ENCODE measurements around the gene AIG1. TPM values are rescaled to one million over a fixed set of nuclear protein-coding genes. Genes with fewer than 3 reads are reported as not detected.

Gene AIG1
- total RNA-seq, 1 donor from 2014 or later = 2.6 TPM

GRCh38 chr6:143205131-143205535 is 144.4 kb downstream of the AIG1 start:
- H3K27me3 Mint-ChIP-seq (ENCODE audit: insufficient read depth) = no peaks in the 10 kb centered on the region
- intact Hi-C loops (cut with micrococcal nuclease) = no loop called here
- peaks cover 16% of the 10 kb centered on the region for H3K9me3 Mint-ChIP-seq
- H3K4me3 Mint-ChIP-seq = no peak overlapping the region
- H3K27ac Mint-ChIP-seq = no peak overlapping the region
- no peaks in the 10 kb centered on the region for H3K36me3 Mint-ChIP-seq (ENCODE audit: low read depth)
- no peaks in the 10 kb centered on the region for H3K4me1 Mint-ChIP-seq (ENCODE audit: low read depth)
- no peak for DNase-seq (ENCODE audit: low spot score)

DNA sequence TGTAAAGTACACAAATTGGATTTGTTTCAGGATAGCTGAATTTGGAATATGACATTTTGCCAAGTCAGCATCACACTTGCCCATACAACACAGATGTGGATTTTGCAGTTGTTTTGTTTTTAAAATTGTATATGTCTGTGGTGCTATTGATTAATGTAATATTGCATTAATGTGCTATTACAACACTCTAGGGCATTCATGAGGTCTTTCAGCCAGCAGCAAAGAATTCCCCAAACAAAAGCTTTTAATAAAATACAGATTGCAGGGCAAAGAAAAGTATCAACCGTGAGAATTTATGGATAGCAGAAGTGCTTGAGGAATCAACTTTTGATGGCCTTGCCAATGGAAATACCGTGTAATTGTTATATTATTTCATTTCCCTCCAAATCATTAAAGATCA is 144.9 kb downstream of the AIG1 start:
- H3K4me3 Mint-ChIP-seq = no peak overlapping the region
- H3K27ac Mint-ChIP-seq = no peak overlapping the region
- intact Hi-C loops (cut with micrococcal nuclease) = no loop called here
- no peaks in the 10 kb centered on the region for H3K27me3 Mint-ChIP-seq (ENCODE audit: insufficient read depth)
- H3K36me3 Mint-ChIP-seq (ENCODE audit: low read depth) = no peaks in the 10 kb centered on the region
- DNase-seq (ENCODE audit: low spot score) = no peak
- H3K9me3 Mint-ChIP-seq = peaks cover 20% of the 10 kb centered on the region
- H3K4me1 Mint-ChIP-seq (ENCODE audit: low read depth) = no peaks in the 10 kb centered on the region

DNA sequence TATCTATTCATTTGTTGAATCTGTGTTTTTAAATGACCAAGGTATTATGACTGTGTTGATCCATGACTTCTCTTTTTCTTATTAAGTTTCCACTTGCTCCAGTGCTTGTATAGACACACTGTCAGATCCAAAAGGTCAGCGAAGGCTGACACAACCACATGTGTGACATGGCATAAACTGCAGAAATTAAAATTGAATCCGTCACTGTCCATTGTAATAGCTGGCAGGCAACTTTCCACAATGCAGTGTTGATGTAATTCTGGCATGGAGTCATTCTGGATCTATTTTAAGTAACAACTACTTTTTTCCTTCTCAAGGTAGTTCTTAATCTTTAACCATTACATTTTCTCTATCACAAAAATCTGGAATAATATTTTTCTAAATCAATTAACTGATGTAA is 145.3 kb downstream of the AIG1 start:
- H3K27me3 Mint-ChIP-seq (ENCODE audit: insufficient read depth) = no peaks in the 10 kb centered on the region
- DNase-seq (ENCODE audit: low spot score) = no peak
- H3K4me3 Mint-ChIP-seq = no peak overlapping the region
- no peaks in the 10 kb centered on the region for H3K4me1 Mint-ChIP-seq (ENCODE audit: low read depth)
- H3K9me3 Mint-ChIP-seq = peaks cover 16% of the 10 kb centered on the region
- no peaks in the 10 kb centered on the region for H3K36me3 Mint-ChIP-seq (ENCODE audit: low read depth)
- no peak overlapping the region for H3K27ac Mint-ChIP-seq
- intact Hi-C loops (cut with micrococcal nuclease) = no loop called here

DNA sequence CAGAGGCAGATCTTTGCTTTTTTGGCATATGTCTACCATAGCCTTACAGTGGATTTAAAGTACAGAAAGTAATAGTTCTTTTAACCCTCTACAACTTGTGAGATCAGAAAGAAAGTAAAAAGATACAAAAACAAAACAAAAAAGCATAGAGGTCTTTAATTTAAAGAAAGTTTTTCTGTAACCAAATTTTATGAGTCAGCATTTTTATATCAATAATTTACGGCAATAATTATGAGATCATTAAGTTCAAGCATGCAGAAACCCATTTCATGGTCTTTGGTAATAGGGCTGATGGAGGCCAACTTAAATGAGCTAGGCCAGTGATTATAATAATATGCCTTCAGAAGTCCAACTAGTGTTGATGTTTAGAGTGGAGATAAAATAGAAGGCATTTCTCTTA is 145.9 kb downstream of the AIG1 start:
- Mint-ChIP-seq H3K9me3 (peaks cover 16% of the 10 kb centered on the region), H3K4me1 (ENCODE audit: low read depth) (no peaks in the 10 kb centered on the region), H3K27me3 (ENCODE audit: insufficient read depth) (no peaks in the 10 kb centered on the region), H3K27ac (no peak overlapping the region), H3K36me3 (ENCODE audit: low read depth) (no peaks in the 10 kb centered on the region), H3K4me3 (no peak overlapping the region)
- intact Hi-C loops (cut with micrococcal nuclease) = no loop called here
- no peak for DNase-seq (ENCODE audit: low spot score)

GRCh38 chr6:143210420-143210819 is 149.7 kb downstream of the AIG1 start:
- intact Hi-C loops (cut with micrococcal nuclease) = no loop called here
- H3K27me3 Mint-ChIP-seq (ENCODE audit: insufficient read depth) = no peaks in the 10 kb centered on the region
- peaks cover 9% of the 10 kb centered on the region for H3K9me3 Mint-ChIP-seq
- H3K4me3 Mint-ChIP-seq = no peak overlapping the region
- no peak for DNase-seq (ENCODE audit: low spot score)
- no peaks in the 10 kb centered on the region for H3K36me3 Mint-ChIP-seq (ENCODE audit: low read depth)
- H3K4me1 Mint-ChIP-seq (ENCODE audit: low read depth) = no peaks in the 10 kb centered on the region
- no peak overlapping the region for H3K27ac Mint-ChIP-seq

DNA sequence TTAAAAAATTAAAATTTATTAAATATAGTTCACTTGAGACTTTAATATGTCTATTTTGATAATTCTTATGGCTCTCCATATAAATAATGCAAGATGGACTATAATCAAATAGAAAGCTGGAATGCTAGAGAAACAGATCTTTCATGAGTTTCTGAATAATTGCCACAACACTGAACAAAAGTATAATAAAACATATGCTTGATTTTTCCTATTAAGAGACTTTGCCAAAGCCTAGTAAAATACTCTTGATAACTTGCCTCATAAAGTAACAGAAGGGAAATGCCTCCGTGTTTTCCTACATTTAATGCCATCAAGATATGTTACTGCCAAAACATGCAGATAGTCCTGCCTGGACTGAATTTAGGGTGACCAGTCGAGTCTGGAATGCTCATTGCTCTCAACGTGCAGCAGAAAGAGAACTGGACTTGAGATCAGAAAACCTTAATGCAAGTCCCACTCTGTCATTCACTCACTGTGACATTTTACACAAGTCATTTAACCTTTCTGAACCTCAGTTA is 153.2 kb downstream of the AIG1 start:
- Mint-ChIP-seq H3K27me3 (ENCODE audit: insufficient read depth) (no peaks in the 10 kb centered on the region), H3K36me3 (ENCODE audit: low read depth) (no peaks in the 10 kb centered on the region), H3K27ac (no peak overlapping the region), H3K4me1 (ENCODE audit: low read depth) (no peaks in the 10 kb centered on the region), H3K9me3 (peaks cover 9% of the 10 kb centered on the region), H3K4me3 (no peak overlapping the region)
- intact Hi-C loops (cut with micrococcal nuclease) = no loop called here
- DNase-seq (ENCODE audit: low spot score) = no peak

- Mint-ChIP-seq H3K9me3 (peaks cover 2% of the 10 kb centered on the region), H3K4me1 (ENCODE audit: low read depth) (no peaks in the 10 kb centered on the region), H3K36me3 (ENCODE audit: low read depth) (no peaks in the 10 kb centered on the region), H3K27ac (no peak overlapping the region), H3K4me3 (no peak overlapping the region), H3K27me3 (ENCODE audit: insufficient read depth) (no peaks in the 10 kb centered on the region)
- intact Hi-C loops (cut with micrococcal nuclease) = no loop called here
- DNase-seq (ENCODE audit: low spot score) = no peak
Measured at GRCh38 chr6:143215363-143215762, 154.7 kb downstream of the AIG1 start.

DNA sequence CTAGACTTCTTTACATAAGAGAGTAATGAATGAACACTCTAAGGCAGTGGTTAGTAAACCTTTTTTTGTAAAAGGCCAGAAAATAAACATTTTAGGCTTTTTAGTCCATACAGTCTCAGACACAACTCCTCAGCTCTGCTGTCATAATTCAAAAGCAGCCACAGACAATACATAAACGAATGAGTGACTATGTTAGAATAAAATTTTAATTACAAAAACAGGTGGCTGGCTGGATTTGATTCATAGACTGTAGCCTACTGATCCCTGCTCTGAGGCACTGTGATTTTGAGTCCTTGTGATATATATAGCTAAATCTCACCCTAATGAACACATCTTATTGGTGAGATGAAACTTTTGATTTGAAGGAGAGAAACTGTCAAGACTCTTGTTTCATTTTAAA is 155.1 kb downstream of the AIG1 start:
- Mint-ChIP-seq H3K27me3 (ENCODE audit: insufficient read depth) (no peaks in the 10 kb centered on the region), H3K36me3 (ENCODE audit: low read depth) (no peaks in the 10 kb centered on the region), H3K4me1 (ENCODE audit: low read depth) (no peaks in the 10 kb centered on the region), H3K9me3 (no peaks in the 10 kb centered on the region), H3K27ac (no peak overlapping the region), H3K4me3 (no peak overlapping the region)
- DNase-seq (ENCODE audit: low spot score) = no peak
- intact Hi-C loops (cut with micrococcal nuclease) = no loop called here

GRCh38 chr6:143218233-143218632 is 157.5 kb downstream of the AIG1 start:
- Mint-ChIP-seq H3K9me3 (no peaks in the 10 kb centered on the region), H3K27me3 (ENCODE audit: insufficient read depth) (no peaks in the 10 kb centered on the region), H3K4me1 (ENCODE audit: low read depth) (no peaks in the 10 kb centered on the region), H3K27ac (no peak overlapping the region), H3K4me3 (no peak overlapping the region), H3K36me3 (ENCODE audit: low read depth) (no peaks in the 10 kb centered on the region)
- no peak for DNase-seq (ENCODE audit: low spot score)
- intact Hi-C loops (cut with micrococcal nuclease) = no loop called here

DNA sequence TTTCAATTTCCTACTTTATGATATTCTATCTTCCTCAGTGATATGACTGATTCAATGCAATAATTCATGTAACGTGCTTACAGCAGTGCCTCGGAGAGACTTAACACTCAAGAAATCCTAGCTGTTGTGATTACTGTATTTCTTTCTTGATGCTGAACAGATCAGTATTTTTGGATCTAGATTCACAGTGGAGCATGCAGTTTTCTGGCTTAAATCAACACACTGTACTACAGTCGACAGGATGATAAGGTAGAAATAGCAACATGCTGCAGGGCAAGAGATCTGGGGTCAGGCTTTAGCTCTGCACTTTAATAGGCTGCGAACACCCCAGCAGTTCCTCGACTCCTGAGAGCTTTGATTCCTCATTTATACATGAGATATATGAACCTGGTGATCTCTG is 161.0 kb downstream of the AIG1 start:
- DNase-seq (ENCODE audit: low spot score) = no peak
- intact Hi-C loops (cut with micrococcal nuclease) = no loop called here
- H3K4me3 Mint-ChIP-seq = no peak overlapping the region
- H3K27me3 Mint-ChIP-seq (ENCODE audit: insufficient read depth) = no peaks in the 10 kb centered on the region
- no peaks in the 10 kb centered on the region for H3K9me3 Mint-ChIP-seq
- H3K27ac Mint-ChIP-seq = no peak overlapping the region
- no peaks in the 10 kb centered on the region for H3K36me3 Mint-ChIP-seq (ENCODE audit: low read depth)
- no peaks in the 10 kb centered on the region for H3K4me1 Mint-ChIP-seq (ENCODE audit: low read depth)

DNA sequence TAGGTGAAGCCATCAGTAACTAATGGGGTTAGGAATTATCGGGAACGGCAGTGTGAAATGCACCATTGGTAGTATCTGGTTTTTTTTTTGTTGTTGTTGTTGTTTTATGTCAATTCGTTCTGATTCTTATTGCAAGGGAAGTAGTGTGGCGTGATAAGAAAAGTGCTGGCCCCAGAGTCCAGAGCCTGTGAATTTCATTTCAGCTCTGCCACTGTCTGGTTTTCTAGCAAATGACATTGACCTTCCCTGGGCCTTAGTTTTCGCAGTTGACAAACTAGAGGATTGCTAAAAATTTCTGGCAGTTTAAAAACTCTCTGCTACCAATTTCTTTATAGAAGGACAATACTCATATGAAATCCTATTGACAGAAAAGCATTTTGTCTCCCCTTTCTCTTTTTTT is 161.6 kb downstream of the AIG1 start:
- DNase-seq (ENCODE audit: low spot score) = no peak
- Mint-ChIP-seq H3K4me1 (ENCODE audit: low read depth) (no peaks in the 10 kb centered on the region), H3K27ac (no peak overlapping the region), H3K36me3 (ENCODE audit: low read depth) (no peaks in the 10 kb centered on the region), H3K4me3 (no peak overlapping the region), H3K9me3 (no peaks in the 10 kb centered on the region), H3K27me3 (ENCODE audit: insufficient read depth) (no peaks in the 10 kb centered on the region)
- intact Hi-C loops (cut with micrococcal nuclease) = no loop called here

- no peaks in the 10 kb centered on the region for H3K27me3 Mint-ChIP-seq (ENCODE audit: insufficient read depth)
- DNase-seq (ENCODE audit: low spot score) = no peak
- no peak overlapping the region for H3K4me3 Mint-ChIP-seq
- no peaks in the 10 kb centered on the region for H3K36me3 Mint-ChIP-seq (ENCODE audit: low read depth)
- H3K4me1 Mint-ChIP-seq (ENCODE audit: low read depth) = no peaks in the 10 kb centered on the region
- H3K9me3 Mint-ChIP-seq = no peaks in the 10 kb centered on the region
- no peak overlapping the region for H3K27ac Mint-ChIP-seq
- intact Hi-C loops (cut with micrococcal nuclease) = no loop called here
Measured at GRCh38 chr6:143222801-143223231, 162.1 kb downstream of the AIG1 start.

DNA sequence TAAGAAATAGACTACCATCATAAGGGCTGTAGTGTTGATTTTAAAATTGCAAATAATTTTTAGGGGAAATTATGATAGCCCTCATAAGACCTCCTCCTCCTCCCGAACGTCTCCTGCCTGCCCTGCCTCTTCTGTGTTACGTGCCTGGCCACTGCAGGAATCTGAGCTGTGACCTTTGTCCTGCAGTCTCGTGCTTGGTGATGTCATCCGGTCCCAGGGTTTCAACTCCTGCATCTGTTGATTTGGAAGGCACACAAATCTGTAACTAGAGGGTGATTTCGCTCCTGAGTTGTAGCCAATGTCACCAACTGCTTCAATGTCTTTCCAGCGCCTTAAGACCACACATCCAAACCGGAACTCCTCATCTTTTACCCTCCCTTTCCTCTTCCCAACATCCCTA is 163.2 kb downstream of the AIG1 start:
- no peak for DNase-seq (ENCODE audit: low spot score)
- H3K9me3 Mint-ChIP-seq = no peaks in the 10 kb centered on the region
- intact Hi-C loops (cut with micrococcal nuclease) = no loop called here
- H3K4me1 Mint-ChIP-seq (ENCODE audit: low read depth) = no peaks in the 10 kb centered on the region
- no peak overlapping the region for H3K4me3 Mint-ChIP-seq
- no peaks in the 10 kb centered on the region for H3K36me3 Mint-ChIP-seq (ENCODE audit: low read depth)
- no peaks in the 10 kb centered on the region for H3K27me3 Mint-ChIP-seq (ENCODE audit: insufficient read depth)
- no peak overlapping the region for H3K27ac Mint-ChIP-seq

DNA sequence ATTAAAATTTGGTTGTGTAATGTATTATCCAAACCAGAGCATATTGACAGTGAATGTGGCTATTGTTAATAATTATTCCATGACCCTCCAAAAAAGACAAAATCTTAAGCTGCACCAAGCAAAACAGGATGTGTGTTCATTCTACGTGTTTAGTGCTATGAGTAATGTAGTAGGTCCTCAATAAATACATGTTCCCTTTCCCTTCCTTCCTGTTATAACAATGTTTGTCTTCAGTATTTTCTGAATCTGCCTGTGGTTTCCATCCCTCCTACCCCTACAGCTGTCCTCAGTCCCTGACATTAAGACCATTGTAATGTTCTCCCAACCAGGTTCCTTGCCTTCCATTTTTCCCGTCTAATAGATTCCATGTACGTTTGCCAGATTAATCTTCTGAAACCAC is 163.8 kb downstream of the AIG1 start:
- DNase-seq (ENCODE audit: low spot score) = no peak
- Mint-ChIP-seq H3K27me3 (ENCODE audit: insufficient read depth) (no peaks in the 10 kb centered on the region), H3K4me1 (ENCODE audit: low read depth) (no peaks in the 10 kb centered on the region), H3K9me3 (no peaks in the 10 kb centered on the region), H3K27ac (no peak overlapping the region), H3K36me3 (ENCODE audit: low read depth) (no peaks in the 10 kb centered on the region), H3K4me3 (no peak overlapping the region)
- intact Hi-C loops (cut with micrococcal nuclease) = no loop called here
